Immature natural killer cell (primary cell): ENCODE results near the gene CARD11. TPM values are rescaled to one million over a fixed set of nuclear protein-coding genes. Genes with fewer than 3 reads are reported as not detected.
"Not testable (repeated sequence)": the region's sequence is repeated elsewhere in the genome, so short reads cannot be mapped to it uniquely, and the experiment has no call there.

Experiments
- DNase-seq, 3 donors: peaks; one replicate each; pipeline ENCODE4 v3.0.0; 2022; ENCODE audit warnings: mixed read lengths in 1 of 3
- H3K27ac Mint-ChIP-seq, 6 donors: one replicate each; pipeline ENCODE4 v1.8.0; 2020; ENCODE audit warnings: mixed read lengths in 6 of 6, mild to moderate bottlenecking in 5 of 6, inconsistent platforms in 4 of 6, moderate library complexity in 3 of 6
- H3K27me3 Mint-ChIP-seq, 3 donors: one replicate each; pipeline ENCODE4 v1.8.0; 2020 to 2021; ENCODE audit warnings: low read depth in 3 of 3, mild to moderate bottlenecking in 3 of 3, mixed read lengths in 3 of 3, moderate library complexity in 3 of 3, inconsistent platforms in 1 of 3
- H3K36me3 Mint-ChIP-seq, 3 donors: one replicate each; pipeline ENCODE4 v1.8.0; 2020; ENCODE audit warnings: mixed read lengths in 3 of 3, inconsistent platforms in 2 of 3, mild to moderate bottlenecking in 2 of 3
- H3K4me1 Mint-ChIP-seq, 2 donors: one replicate each; pipeline ENCODE4 v1.8.0; 2020; ENCODE audit warnings: inconsistent platforms in 2 of 2, mild to moderate bottlenecking in 2 of 2, mixed read lengths in 2 of 2, moderate library complexity in 1 of 2
- H3K4me3 Mint-ChIP-seq, 5 donors: one replicate each; pipeline ENCODE4 v1.8.0; 2020; ENCODE audit warnings: mild to moderate bottlenecking in 5 of 5, mixed read lengths in 5 of 5, inconsistent platforms in 3 of 5, moderate library complexity in 3 of 5
- H3K9me3 Mint-ChIP-seq, 6 donors: one replicate each; pipeline ENCODE4 v1.8.0; 2020; ENCODE audit warnings: mild to moderate bottlenecking in 6 of 6, mixed read lengths in 6 of 6, inconsistent platforms in 4 of 6, moderate library complexity in 3 of 6
- polyA plus RNA-seq, 3 donors: library from polyadenylated mRNA; unstranded; fragments of 300-500 nt; fragmentation: Illumina TruSeq; gene quantifications; one replicate each; pipeline ENCODE4 v1.2.3, GENCODE V29; 2021

The CARD11 gene
- polyA plus RNA-seq, 3 donors from 2014 or later: 3.3 to 76.5 (median 18.7) TPM

DNA sequence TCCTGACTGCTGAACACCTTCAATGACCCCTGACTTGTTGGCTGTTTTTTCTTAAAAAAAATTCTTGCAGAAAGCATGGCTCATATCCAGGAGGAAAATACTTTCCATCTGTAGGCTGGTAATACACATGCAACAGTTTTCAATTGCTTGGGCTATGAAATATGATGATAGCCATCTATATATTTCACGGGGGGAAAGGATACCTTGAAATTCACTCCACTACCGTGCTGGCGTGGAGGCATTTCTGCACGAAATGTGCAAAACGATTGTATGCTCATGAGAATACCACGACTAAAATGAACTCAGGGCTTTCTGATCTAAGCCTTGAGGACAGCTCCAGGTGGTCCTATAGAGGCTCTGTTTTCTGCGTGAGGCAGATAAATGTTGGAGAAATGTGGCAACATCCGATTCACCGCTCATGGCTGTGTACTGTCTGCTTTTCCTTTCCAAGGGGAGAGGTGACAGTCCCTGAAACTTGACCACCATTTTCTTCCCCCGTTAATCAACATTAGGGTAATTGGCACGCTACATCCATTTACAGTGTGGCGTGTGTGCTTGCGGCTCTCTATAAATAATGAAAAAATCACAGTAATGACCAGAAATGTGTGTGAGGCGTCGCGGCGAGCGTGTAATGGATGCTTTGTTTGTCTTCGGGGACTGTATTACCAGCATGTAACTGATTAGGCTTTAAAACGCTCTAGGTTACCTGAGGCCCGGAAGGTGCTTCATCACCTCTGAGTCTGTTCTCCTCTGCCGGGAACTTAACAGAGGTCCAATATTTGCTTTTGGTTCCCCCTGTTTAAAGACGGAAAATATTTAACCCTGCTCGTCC is 12.8 kb upstream of the CARD11 start:
- peaks cover 0 to 4% (median 0%) of the 10 kb centered on the region in 3 donors for H3K36me3 Mint-ChIP-seq
- peaks cover 0 to 8% (median under 1%) of the 10 kb centered on the region in 6 donors for H3K9me3 Mint-ChIP-seq

DNA sequence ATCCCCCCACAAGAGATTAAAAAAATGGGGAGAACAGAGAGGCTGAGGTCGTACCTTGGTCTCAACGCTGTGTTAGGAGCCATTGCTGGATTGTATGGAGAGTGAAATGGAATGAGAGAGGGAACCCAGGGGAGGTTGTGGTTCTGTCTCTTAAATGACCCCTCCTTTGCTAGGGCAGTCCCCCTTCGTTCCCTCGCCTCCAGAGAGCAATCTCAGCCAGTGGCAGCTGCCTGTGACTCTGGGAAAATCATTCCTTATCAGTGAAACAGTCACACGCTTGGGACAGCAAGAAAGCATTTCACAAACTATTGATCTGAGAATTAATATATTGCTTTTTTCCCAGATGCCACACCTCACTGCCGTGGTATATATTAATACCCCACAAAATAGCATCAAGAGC is 12.0 kb upstream of the CARD11 start:
- Mint-ChIP-seq H3K27ac (no peak overlapping the region), H3K9me3 (peaks cover 0 to 8% (median 2%) of the 10 kb centered on the region in 6 donors), H3K36me3 (peaks cover 0 to 12% (median 4%) of the 10 kb centered on the region in 3 donors), H3K4me3 (no peak overlapping the region), H3K27me3 (peaks cover 2 to 3% (median 2%) of the 10 kb centered on the region in 3 donors), H3K4me1 (no peaks in the 10 kb centered on the region)
- no peak for DNase-seq

More for the DNA sequence above, 12.8 kb upstream of the CARD11 start:
- Mint-ChIP-seq H3K27me3 (peaks cover 2% of the 10 kb centered on the region in 3 donors), H3K4me1 (peaks cover under 1% of the 10 kb centered on the region in 2 donors), H3K4me3 (no peak overlapping the region), H3K27ac (no peak overlapping the region)
- DNase-seq: no peak

DNA sequence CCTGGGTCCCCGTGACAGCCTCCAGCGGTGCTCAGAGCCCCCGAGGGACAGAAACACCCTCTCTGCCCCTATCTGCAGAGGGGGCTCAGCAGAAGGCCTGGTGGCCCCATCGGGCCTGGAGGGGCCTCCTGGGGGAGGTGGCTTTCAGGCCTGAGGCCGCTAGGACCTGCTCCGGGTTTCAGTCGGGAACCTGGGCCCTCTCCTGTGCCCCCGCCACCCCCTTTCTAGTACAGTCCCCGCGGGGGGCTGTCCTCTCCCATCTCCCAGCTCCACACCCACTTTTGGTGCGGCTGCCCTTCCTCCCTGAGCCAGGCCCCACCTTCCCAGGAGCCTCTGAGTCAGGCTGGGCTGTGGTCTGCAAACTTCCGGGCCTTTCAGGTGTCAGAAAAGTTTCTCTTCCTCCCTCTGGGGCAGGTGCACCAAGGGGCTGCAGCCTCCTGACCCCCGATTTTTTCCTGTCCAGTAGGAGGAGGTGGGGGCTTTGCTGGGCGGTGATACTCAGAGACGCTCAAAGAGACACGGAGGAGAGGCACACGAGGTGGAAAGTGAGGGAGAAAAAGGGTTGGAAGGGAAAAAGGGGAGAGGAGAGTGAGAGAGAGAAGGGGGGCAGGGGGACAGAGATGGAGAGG is 692 bp downstream of the CARD11 start:
- DNase-seq: peak; percentile 60 to 63 (median 62)
- Mint-ChIP-seq H3K4me1 (peaks cover 57 to 58% of the 10 kb centered on the region in 2 donors), H3K4me3 (peak overlapping the region; percentile 79 to 96 (median 94)), H3K27me3 (peaks cover 2 to 13% (median 6%) of the 10 kb centered on the region in 3 donors), H3K9me3 (no peaks in the 10 kb centered on the region), H3K36me3 (peaks cover 3 to 12% (median 4%) of the 10 kb centered on the region in 3 donors), H3K27ac (peak overlapping the region; percentile 90 to 96 (median 94))

DNA sequence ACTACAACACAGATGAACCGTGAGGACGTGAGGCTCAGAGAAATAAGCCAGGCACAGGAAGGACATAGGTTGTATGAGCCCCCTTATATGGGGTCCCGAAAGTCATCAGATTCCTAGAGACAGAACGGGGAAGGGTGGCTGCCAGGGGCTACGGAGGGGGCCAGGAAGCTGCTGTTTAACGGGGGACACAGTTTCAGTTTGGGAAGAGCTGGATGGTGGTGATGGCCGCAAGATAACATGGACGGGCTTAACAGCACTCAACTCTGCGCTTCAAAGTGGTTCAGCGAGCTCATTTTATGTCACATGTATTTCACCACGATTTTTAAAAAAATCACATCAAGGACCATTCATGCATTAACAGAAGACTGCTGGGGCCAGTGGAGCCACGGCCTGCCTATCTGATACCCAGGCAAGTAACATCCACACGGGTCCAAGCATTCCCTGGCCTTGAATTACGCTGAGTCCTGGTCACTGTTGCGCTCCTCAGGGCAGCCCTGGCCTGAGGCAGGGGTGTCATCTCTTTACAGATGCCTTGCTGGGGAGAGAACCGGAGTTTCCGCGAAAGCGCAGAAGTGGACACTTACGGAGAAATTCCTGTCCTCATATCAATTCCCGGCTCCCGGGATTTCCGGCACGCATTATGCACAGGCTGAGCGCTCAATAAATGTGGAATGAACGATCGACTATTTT is 1.5 kb downstream of the CARD11 start:
- Mint-ChIP-seq H3K36me3 (peaks cover 3 to 12% (median 4%) of the 10 kb centered on the region in 3 donors), H3K4me1 (peaks cover 64 to 67% of the 10 kb centered on the region in 2 donors), H3K9me3 (no peaks in the 10 kb centered on the region), H3K27ac (peak overlapping the region; percentile 90 to 96 (median 94)), H3K4me3 (peak overlapping the region; percentile 79 to 96 (median 94)), H3K27me3 (peaks cover 2 to 13% (median 6%) of the 10 kb centered on the region in 3 donors)
- no peak for DNase-seq

DNA sequence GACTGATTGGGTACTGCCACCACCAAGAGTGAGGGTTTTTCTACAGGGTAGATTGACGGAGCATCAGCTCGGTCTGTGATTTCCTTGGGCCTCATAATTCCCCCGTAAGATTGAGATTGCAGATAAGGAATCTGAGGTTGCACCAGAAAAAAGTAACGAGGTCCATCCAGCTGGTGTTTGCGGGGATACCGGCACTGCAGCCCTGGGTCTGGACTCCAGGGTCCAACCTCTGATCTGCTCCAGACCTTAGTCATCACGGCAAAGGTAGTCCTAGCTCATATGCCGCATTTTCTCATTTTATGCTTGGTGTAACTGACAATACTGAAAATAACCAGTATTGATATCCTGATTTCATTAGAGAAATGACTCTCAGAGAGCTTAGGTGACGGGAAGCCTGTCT is 3.9 kb downstream of the CARD11 start:
- Mint-ChIP-seq H3K36me3 (peaks cover 3 to 15% (median 4%) of the 10 kb centered on the region in 3 donors), H3K4me1 (peaks cover 79 to 84% of the 10 kb centered on the region in 2 donors), H3K27ac (peak overlapping the region; percentile 80 to 93 (median 89)), H3K9me3 (no peaks in the 10 kb centered on the region), H3K4me3 (peak overlapping the region; percentile 75 to 86 (median 78)), H3K27me3 (peaks cover 2 to 13% (median 3%) of the 10 kb centered on the region in 3 donors)
- DNase-seq: no peak

DNA sequence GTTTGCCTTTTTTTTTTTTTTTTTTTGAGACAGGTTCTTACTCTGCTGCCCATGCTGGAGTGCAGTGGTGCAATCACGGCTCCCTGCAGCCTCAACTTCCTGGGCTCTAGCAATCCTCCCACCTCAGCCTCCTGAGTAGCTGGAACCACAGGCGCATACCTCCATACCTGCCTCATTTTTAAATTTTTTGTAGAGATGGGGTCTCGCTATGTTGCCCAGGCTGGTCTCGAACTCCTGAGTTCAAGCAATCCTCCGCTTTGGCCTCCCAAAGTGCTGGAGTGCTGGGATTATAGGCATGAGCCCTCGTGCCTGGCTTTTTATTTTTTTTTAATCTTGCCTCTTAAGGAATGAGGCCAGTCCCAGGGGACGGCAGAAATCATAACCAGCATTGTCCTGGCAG is 5.7 kb downstream of the CARD11 start:
- H3K9me3 Mint-ChIP-seq: not testable (repeated sequence)

DNA sequence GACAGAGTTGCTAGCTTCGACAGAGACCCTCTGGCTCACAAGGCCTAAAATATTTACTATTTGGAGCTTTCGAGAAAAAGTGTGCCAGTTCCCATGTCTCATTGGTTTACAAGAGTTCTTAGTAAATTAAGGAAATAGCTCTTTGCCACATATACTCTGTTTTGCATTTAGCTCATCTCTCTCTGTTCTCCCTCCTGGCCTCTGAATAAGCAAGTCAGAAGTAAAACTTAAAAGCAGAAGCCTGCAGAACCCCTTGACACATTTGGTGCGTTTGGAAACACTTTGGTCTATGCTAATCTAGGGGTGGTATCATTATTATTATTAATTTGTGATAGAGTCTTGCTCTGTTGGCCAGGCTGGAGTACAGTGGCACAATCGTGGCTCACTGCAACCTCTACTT is 6.4 kb downstream of the CARD11 start:
- H3K27ac Mint-ChIP-seq: peak overlapping the region; percentile 62 to 92 (median 87)
- H3K4me3 Mint-ChIP-seq: peak overlapping the region in 1 of 5 donors; percentile 27
- H3K36me3 Mint-ChIP-seq: peaks cover 8 to 19% (median 10%) of the 10 kb centered on the region in 3 donors

More for the DNA sequence above, 5.7 kb downstream of the CARD11 start:
- Mint-ChIP-seq H3K36me3 (peaks cover 8 to 17% (median 8%) of the 10 kb centered on the region in 3 donors), H3K4me1 (peaks cover 85 to 88% of the 10 kb centered on the region in 2 donors), H3K27ac (peak overlapping the region; percentile 80 to 92 (median 90)), H3K27me3 (peaks cover 0 to 12% (median 2%) of the 10 kb centered on the region in 3 donors), H3K4me3 (peak overlapping the region; percentile 21 to 65 (median 47))
- not testable (repeated sequence) for DNase-seq

DNA sequence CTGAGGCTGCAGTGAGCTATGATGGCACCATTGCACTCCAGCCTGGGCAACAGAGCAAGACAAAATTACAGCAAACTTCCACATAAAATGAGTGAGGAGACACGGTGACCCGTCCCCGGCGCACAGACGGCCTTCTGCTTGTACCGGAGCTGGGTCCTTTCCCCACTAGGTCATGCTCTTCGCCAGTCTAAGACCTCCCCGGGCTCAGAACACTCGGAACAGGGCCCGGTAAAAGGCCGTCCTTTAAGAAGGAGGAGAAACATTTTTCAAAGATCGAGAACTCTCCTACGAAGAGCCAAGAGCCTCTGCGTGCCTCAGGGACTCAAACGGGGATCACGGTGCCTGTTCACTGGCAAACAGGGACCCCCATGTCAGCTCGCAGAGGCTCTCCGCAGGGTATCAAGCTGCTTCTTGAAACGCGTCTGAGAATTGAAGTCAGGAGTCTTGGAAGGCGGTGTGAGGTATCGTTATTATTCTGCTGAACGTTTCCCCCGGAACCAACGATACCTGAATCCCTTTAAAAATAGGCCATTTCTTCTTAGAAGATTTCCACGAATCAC is 9.0 kb downstream of the CARD11 start:
- no peak overlapping the region for H3K4me3 Mint-ChIP-seq

More for the DNA sequence above, 6.4 kb downstream of the CARD11 start:
- DNase-seq: no peak
- Mint-ChIP-seq H3K27me3 (peaks cover 0 to 12% (median 2%) of the 10 kb centered on the region in 3 donors), H3K9me3 (no peaks in the 10 kb centered on the region), H3K4me1 (peaks cover 87 to 88% of the 10 kb centered on the region in 2 donors)

DNA sequence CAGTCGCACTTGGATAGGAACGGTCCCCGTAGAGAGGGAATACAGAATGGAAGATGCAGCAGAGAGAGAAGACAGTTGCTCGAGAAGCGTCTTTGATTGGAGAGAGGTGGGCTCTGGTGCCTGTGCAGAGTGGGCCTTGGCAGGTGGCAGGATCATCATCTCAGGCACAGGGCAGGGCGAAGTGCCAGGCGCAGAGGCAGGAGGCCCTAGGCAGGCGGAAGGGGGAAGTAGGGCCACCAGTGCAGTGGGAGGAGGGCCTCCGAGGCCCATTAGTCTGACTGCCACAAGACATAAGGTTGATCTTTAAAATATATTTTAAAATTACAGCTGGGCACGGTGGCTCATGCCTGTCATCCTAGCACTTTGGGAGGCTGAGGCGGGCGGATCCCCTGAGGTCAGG is 10.1 kb downstream of the CARD11 start:
- H3K4me1 Mint-ChIP-seq: peaks cover 84 to 85% of the 10 kb centered on the region in 2 donors
- DNase-seq: no peak
- no peaks in the 10 kb centered on the region for H3K9me3 Mint-ChIP-seq
- peaks cover 15 to 24% (median 15%) of the 10 kb centered on the region in 3 donors for H3K36me3 Mint-ChIP-seq
- H3K27me3 Mint-ChIP-seq: peaks cover 0 to 5% (median 0%) of the 10 kb centered on the region in 3 donors
- peak overlapping the region; percentile 50 to 94 (median 82) for H3K27ac Mint-ChIP-seq
- H3K4me3 Mint-ChIP-seq: peak overlapping the region in 3 of 5 donors; percentile 10 to 55 (median 15)

More for the DNA sequence above, 9.0 kb downstream of the CARD11 start:
- no peaks in the 10 kb centered on the region for H3K9me3 Mint-ChIP-seq
- peaks cover 84 to 86% of the 10 kb centered on the region in 2 donors for H3K4me1 Mint-ChIP-seq
- peaks cover 15 to 24% (median 15%) of the 10 kb centered on the region in 3 donors for H3K36me3 Mint-ChIP-seq
- H3K27me3 Mint-ChIP-seq: peaks cover 0 to 5% (median 0%) of the 10 kb centered on the region in 3 donors
- DNase-seq: no peak
- H3K27ac Mint-ChIP-seq: peak overlapping the region; percentile 0 to 75 (median 62)

DNA sequence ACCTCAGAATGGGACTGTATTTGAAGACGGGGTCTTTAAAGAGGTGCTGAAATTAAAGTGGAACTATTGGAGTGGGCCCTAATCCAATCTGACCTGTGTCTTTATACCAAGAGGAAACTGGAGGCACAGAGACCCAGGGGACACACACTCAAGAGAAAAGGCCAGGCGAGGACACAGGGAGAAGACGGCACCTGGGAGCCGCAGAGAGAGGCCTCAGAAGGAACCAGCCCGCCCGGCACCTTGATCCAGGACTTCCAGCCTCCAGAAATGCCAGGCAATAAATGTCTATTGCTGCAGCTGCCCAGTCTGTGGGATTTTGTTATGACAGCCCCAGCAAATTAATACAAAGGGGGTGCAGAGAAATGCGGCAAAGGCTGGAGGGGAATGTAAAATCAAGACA is 10.5 kb downstream of the CARD11 start:
- DNase-seq: no peak
- peaks cover 84 to 85% of the 10 kb centered on the region in 2 donors for H3K4me1 Mint-ChIP-seq
- H3K27ac Mint-ChIP-seq: peak overlapping the region; percentile 50 to 94 (median 82)
- H3K4me3 Mint-ChIP-seq: peak overlapping the region in 3 of 5 donors; percentile 10 to 55 (median 15)
- H3K36me3 Mint-ChIP-seq: peaks cover 15 to 21% (median 15%) of the 10 kb centered on the region in 3 donors
- peaks cover 0 to 5% (median 0%) of the 10 kb centered on the region in 3 donors for H3K27me3 Mint-ChIP-seq
- H3K9me3 Mint-ChIP-seq: no peaks in the 10 kb centered on the region

DNA sequence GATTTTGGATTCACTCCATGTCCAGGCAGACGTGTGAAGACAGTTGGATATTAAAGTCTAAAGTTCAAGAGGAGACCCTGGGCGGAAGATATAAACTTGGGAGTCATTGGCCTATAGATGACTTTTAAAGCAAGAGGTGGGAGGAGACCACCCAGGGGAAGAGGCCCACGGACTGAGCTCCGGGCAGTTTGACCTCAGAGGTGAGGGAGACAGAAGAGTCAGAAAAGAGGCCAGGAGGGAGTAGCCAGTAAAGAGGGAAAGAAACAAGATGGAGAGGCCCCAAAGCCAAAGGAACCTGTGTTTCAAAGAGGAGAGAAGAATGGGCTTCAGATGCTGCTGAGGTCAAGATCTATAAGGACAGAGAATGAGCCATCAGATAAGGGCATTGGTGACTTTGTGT is 11.4 kb downstream of the CARD11 start:
- peaks cover 85% of the 10 kb centered on the region in 2 donors for H3K4me1 Mint-ChIP-seq
- H3K36me3 Mint-ChIP-seq: peaks cover 19 to 25% (median 20%) of the 10 kb centered on the region in 3 donors
- H3K9me3 Mint-ChIP-seq: no peaks in the 10 kb centered on the region
- H3K27ac Mint-ChIP-seq: peak overlapping the region; percentile 50 to 93 (median 86)
- H3K4me3 Mint-ChIP-seq: peak overlapping the region in 2 of 5 donors; percentile 6 to 14
- peaks cover 0 to 5% (median 1%) of the 10 kb centered on the region in 3 donors for H3K27me3 Mint-ChIP-seq
- no peak for DNase-seq

DNA sequence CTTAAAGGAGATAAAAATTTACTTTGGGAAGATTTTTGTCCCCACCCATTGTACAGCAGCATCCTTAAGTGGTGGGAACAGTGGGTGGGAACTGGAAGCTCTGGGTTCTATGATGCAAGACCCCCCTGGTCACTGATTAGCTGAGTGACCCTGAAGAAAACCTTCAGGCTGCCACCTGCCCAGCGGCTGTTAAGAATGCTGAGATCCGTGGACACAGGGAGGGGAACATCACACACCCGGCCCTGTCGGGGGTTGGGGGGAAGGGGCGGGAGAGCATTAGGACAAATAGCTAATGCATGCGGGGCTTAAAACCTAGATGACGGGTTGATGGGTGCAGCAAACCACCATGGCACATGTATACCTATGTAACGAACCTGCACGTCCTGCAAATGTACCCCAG is 14.5 kb downstream of the CARD11 start:
- H3K27me3 Mint-ChIP-seq: peaks cover 0 to 6% (median 4%) of the 10 kb centered on the region in 3 donors
- H3K27ac Mint-ChIP-seq: peak overlapping the region; percentile 89 to 97 (median 92)
- H3K36me3 Mint-ChIP-seq: peaks cover 32 to 36% (median 33%) of the 10 kb centered on the region in 3 donors
- peak overlapping the region in 2 of 5 donors; percentile 37 to 39 for H3K4me3 Mint-ChIP-seq
- peaks cover 0 to 3% (median 0%) of the 10 kb centered on the region in 6 donors for H3K9me3 Mint-ChIP-seq
- DNase-seq: no peak
- peaks cover 75 to 88% of the 10 kb centered on the region in 2 donors for H3K4me1 Mint-ChIP-seq

DNA sequence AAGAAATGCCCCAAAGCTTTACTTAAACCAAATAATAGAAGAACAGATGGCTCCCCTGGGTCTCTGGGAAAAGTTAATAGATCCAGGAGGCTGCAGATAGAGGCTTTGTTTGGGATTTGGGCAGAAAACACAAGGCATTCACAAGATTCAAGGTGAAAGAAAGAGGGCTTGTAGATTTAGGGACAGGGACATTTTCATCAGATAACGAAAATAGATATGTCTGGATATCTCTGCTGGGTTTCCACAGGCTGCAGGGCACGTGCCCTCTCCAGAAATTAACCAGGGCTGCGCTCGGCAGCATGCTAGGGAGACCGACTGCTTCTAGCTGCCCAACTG is 14.9 kb downstream of the CARD11 start:
- Mint-ChIP-seq H3K36me3 (peaks cover 36 to 37% (median 36%) of the 10 kb centered on the region in 3 donors), H3K27ac (peak overlapping the region; percentile 89 to 97 (median 92)), H3K27me3 (peaks cover 0 to 10% (median 4%) of the 10 kb centered on the region in 3 donors), H3K4me1 (peaks cover 79 to 92% of the 10 kb centered on the region in 2 donors), H3K9me3 (peaks cover 0 to 3% (median 0%) of the 10 kb centered on the region in 6 donors), H3K4me3 (peak overlapping the region in 4 of 5 donors; percentile 37 to 72 (median 39))
- DNase-seq: no peak
